GM19438 (cell line): ENCODE results near the gene UTS2B.
A peak's percentile ranks its signal among the peaks of the same experiment; 100 is the strongest.

Experiments
- ATAC-seq: cut with Tn5 transposase; IDR thresholded peaks from one replicate; pipeline ENCODE4 v1.9.1; 2021; ENCODE audit warnings: low read depth; ENCODE audit not compliant: unreplicated experiment

The UTS2B gene

GRCh38 chr3:191328383-191328961 is 1.9 kb downstream of the UTS2B start:
- no peak for ATAC-seq

GRCh38 chr3:191327526-191327925 is 2.8 kb downstream of the UTS2B start:
- no peak for ATAC-seq

- ATAC-seq, result no peak
These were observed 5.4 kb downstream of the UTS2B start for GRCh38 chr3:191324936-191325335.

- no peak for ATAC-seq
These were observed 9.1 kb downstream of the UTS2B start for GRCh38 chr3:191321019-191321767.

GRCh38 chr3:191320316-191320715 is 10.0 kb downstream of the UTS2B start:
- no peak for ATAC-seq

- ATAC-seq, result no peak
These were observed 13.3 kb downstream of the UTS2B start for GRCh38 chr3:191316876-191317603.

- no peak for ATAC-seq
These were observed 16.1 kb downstream of the UTS2B start for GRCh38 chr3:191314109-191314728.

GRCh38 chr3:191313296-191313695 is 17.0 kb downstream of the UTS2B start:
- no peak for ATAC-seq

GRCh38 chr3:191307341-191307740 is 23.0 kb downstream of the UTS2B start:
- ATAC-seq, result no peak

GRCh38 chr3:191306428-191306827 is 23.9 kb downstream of the UTS2B start:
- no peak for ATAC-seq

- ATAC-seq, result no peak
These were observed 26.7 kb downstream of the UTS2B start for GRCh38 chr3:191303596-191303995.

GRCh38 chr3:191302451-191302850 is 27.9 kb downstream of the UTS2B start:
- no peak for ATAC-seq

- ATAC-seq, result no peak
These were observed 28.4 kb downstream of the UTS2B start for GRCh38 chr3:191301782-191302411.

GRCh38 chr3:191301017-191301416 is 29.3 kb downstream of the UTS2B start:
- peak; percentile 59 for ATAC-seq

GRCh38 chr3:191300422-191300821 is 29.9 kb downstream of the UTS2B start:
- no peak for ATAC-seq

- no peak for ATAC-seq
These were observed 31.5 kb downstream of the UTS2B start for GRCh38 chr3:191298846-191299245.

GRCh38 chr3:191296041-191296541 is 34.2 kb downstream of the UTS2B start:
- ATAC-seq, result peak; percentile 76

GRCh38 chr3:191294291-191294690 is 36.0 kb downstream of the UTS2B start:
- no peak for ATAC-seq

- ATAC-seq, result no peak
These were observed 37.9 kb downstream of the UTS2B start for GRCh38 chr3:191292243-191293015.
